Cardiac muscle cell (in vitro differentiated cells and primary cell): ENCODE results near the gene SCARB1. TPM values are rescaled to one million over a fixed set of nuclear protein-coding genes. Genes with fewer than 3 reads are reported as not detected.

Experiments used
- DNase-seq, 2 donors: peaks; one replicate each; pipeline versions ENCODE4 v3.0.0 to v3.0.0-alpha.2; 2010 to 2017; ENCODE audit warnings: low read depth in 1 of 2, low spot score in 1 of 2
- H3K27ac ChIP-seq: fragments of 200-600 bp; sonication (generic); 2 replicates; pipeline ENCODE4 v1.5.1; 2016
- H3K27me3 ChIP-seq: fragments of 200-600 bp; sonication (generic); 2 replicates; pipeline ENCODE4 v1.6.0; 2016; ENCODE audit warnings: control low read depth
- H3K36me3 ChIP-seq: fragments of 200-600 bp; sonication (generic); 2 replicates; pipeline ENCODE4 v1.5.1; 2016; ENCODE audit warnings: control low read depth
- H3K4me1 ChIP-seq: fragments of 200-600 bp; sonication (generic); 2 replicates; pipeline ENCODE4 v1.8.1; 2017; ENCODE audit warnings: low read depth, mild to moderate bottlenecking, mixed run types
- H3K4me3 ChIP-seq: fragments of 200-600 bp; sonication (generic); 2 replicates; pipeline ENCODE4 v1.5.1; 2016; ENCODE audit warnings: mild to moderate bottlenecking
- H3K9me3 ChIP-seq: fragments of 200-600 bp; sonication (generic); 2 replicates; pipeline ENCODE4 v1.5.1; 2017; ENCODE audit warnings: low read depth, mild to moderate bottlenecking, control low read depth
- CTCF ChIP-seq: IDR thresholded peaks from 2 replicates; pipeline ENCODE4 v1.5.1; 2012; ENCODE audit warnings: low read depth, mild to moderate bottlenecking, low read length
- polyA plus RNA-seq: library from polyadenylated mRNA; unstranded; fragments of >200 nt; fragmentation: Nextera tagmentation; extraction: Ambion mirVana; gene quantifications from 2 replicates; pipeline ENCODE4 v1.2.1, GENCODE V29; 2016
- total RNA-seq: library from RNA; depleted of rRNA; stranded (reverse); fragments of >200 nt; gene quantifications from 2 replicates; pipeline ENCODE4 v1.2.3, GENCODE V29; 2016

SCARB1 gene
- total and polyA plus RNA-seq, 2 experiments from 2014 or later = 37.7 to 42.5 TPM

GRCh38 chr12:124790650-124791400 lies 72.8 kb downstream of the SCARB1 start:
- Histone ChIP-seq H3K4me3 (no peak overlapping the region), H3K36me3 (no peaks in the 10 kb centered on the region), H3K27me3 (no peaks in the 10 kb centered on the region), H3K9me3 (no peaks in the 10 kb centered on the region), H3K4me1 (no peaks in the 10 kb centered on the region), H3K27ac (no peak overlapping the region)
- no peak for TF ChIP-seq CTCF
- no peak for DNase-seq

- Histone ChIP-seq H3K4me3 (no peak overlapping the region), H3K9me3 (no peaks in the 10 kb centered on the region), H3K4me1 (no peaks in the 10 kb centered on the region), H3K27me3 (no peaks in the 10 kb centered on the region), H3K36me3 (no peaks in the 10 kb centered on the region), H3K27ac (no peak overlapping the region)
- TF ChIP-seq CTCF = no peak
- DNase-seq = no peak
Measured at GRCh38 chr12:124788936-124789555, 74.6 kb downstream of the SCARB1 start.

- Histone ChIP-seq H3K36me3 (no peaks in the 10 kb centered on the region), H3K27me3 (no peaks in the 10 kb centered on the region), H3K4me3 (peak overlapping the region; percentile 41), H3K27ac (no peak overlapping the region), H3K4me1 (peaks cover under 1% of the 10 kb centered on the region), H3K9me3 (no peaks in the 10 kb centered on the region)
- no peak for TF ChIP-seq CTCF
- peak; percentile 92 to 95 for DNase-seq
Measured at GRCh38 chr12:124786061-124786964, 77.4 kb downstream of the SCARB1 start.

GRCh38 chr12:124784871-124785572 lies 78.6 kb downstream of the SCARB1 start:
- Histone ChIP-seq H3K4me3 (no peak overlapping the region), H3K27me3 (no peaks in the 10 kb centered on the region), H3K27ac (no peak overlapping the region), H3K9me3 (no peaks in the 10 kb centered on the region), H3K36me3 (no peaks in the 10 kb centered on the region), H3K4me1 (peaks cover 5% of the 10 kb centered on the region)
- no peak for TF ChIP-seq CTCF
- DNase-seq = no peak

GRCh38 chr12:124783087-124783486 lies 80.6 kb downstream of the SCARB1 start:
- Histone ChIP-seq H3K9me3 (no peaks in the 10 kb centered on the region), H3K27me3 (no peaks in the 10 kb centered on the region), H3K27ac (no peak overlapping the region), H3K4me1 (peaks cover 5% of the 10 kb centered on the region), H3K4me3 (no peak overlapping the region), H3K36me3 (no peaks in the 10 kb centered on the region)
- no peak for DNase-seq
- no peak for TF ChIP-seq CTCF
